Measurements from ENCODE around the gene UBE2E2. TPM values are rescaled to one million over a fixed set of nuclear protein-coding genes. Genes with fewer than 3 reads are reported as not detected.

The UBE2E2 gene
- 81.6 TPM for total RNA-seq

GRCh38 chr3:23202921-23203707 lies at the start of gene UBE2E2:
TSS of gene UBE2E2 (plus strand) at chr3:23203327.

